ENCODE data around the gene CD3G.

CD3G gene

DNA sequence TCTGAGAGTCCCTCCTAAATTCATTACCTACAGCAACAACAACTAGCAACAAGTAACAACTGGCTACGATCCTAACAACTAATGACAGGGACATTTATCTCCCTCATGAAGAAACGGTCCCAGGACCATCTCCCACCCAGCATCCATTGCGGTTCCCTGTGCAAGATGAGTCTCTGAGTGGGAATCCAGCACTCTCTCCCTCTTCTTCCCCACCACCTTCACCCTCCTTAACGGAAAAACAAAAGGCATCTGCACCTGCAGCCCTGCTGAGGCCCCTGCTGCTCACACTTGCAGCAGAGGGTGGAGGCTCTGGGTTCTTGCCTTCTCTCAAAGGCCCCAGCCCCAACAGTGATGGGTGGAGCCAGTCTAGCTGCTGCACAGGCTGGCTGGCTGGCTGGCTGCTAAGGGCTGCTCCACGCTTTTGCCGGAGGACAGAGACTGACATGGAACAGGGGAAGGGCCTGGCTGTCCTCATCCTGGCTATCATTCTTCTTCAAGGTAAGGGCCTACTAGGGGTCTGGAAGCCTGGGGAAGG lies at the start of gene CD3G:
CD3G (plus strand) TSS at position 364 of the 535 bp plus-strand sequence; CDS start at position 444, 80 bp downstream.
- peak; percentile 82 for DNase-seq

DNA sequence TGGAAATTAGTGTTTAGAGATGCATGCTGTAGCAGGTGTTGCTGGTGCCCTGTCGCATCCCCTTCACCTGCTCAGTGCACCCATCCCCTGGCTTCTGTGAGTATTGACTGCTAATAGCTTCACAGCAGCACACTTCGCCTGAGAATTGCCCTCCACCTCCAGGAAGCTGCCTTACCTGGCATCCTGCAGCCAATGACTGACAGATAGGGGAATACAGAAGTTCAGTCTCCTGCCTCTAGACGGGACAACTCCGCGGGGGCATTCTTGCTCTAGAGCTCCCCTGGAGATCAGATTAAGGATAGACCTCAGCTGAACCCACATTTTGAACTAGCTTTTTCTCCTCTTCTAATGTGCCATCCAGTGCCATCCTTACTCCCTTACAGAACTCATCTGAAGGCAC lies 48.9 kb upstream of the CD3G start:
- DNase-seq = no peak

DNA sequence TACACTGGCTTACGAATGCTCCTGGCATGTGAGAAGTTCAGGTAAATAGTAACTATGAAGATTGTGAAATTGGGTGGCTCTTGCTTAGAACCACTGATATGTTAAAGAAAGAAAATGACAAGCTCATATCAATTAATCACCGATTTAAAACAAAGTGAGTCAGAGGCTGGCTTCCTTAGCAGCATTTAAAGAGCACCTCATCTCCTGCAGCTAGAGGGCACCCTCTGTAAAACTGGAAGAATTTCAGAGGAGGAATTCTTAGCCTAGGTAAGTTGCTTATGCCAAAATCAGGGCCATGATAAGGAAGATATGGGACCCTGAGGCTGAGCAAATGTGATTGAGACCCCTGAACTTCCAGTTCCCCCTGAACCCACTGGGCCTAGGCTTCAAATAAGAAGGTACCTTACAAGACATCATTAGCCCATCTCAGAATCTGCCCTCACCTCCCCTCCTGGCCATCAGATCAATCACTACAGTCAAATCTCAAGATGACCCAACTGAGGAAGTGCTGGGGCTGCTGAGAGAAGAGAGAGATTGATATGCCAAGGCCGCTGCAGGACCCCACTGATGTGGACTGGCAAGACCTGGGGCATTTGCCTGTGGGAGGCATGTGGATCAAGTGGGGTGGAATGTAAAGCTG lies 48.2 kb upstream of the CD3G start:
- peak; percentile 53 for DNase-seq

DNA sequence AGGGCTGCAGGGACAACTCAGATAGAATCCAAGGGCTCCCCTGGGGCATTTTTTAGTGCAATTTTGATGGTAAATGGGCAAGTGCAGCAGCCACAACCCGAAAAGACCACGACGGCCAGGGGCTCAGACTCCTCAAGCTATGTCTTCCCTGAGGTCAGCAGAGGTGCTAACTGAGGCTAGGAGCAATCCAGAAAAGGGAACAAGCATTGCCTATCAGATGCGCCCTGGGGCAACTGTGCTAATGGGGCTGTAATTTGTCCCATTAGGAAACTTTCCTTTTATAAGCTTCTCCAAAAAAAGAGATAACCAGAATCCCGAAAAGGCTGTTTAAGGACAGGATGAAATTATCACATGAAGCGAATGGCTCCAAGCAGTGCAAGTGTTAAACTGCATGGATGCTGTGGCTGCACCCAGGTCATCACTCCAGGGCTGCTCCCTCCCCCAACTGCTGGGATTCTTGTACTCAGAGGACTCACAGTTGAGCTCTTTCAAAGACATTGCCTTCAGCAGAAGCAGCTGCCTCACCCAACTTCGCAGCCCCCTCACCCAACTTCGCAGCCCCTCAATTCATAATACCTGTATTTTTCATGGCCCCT lies 42.4 kb upstream of the CD3G start:
- DNase-seq = no peak

DNA sequence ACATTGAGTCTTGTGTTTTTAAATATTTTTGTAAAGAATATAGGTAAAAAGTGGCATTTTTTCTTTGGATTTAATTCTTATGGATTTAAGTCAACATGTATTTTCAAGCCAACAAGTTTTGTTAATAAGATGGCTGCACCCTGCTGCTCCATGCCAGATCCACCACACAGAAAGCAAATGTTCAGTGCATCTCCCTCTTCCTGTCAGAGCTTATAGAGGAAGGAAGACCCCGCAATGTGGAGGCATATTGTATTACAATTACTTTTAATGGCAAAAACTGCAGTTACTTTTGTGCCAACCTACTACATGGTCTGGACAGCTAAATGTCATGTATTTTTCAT lies 39.9 kb upstream of the CD3G start:
- DNase-seq = no peak

DNA sequence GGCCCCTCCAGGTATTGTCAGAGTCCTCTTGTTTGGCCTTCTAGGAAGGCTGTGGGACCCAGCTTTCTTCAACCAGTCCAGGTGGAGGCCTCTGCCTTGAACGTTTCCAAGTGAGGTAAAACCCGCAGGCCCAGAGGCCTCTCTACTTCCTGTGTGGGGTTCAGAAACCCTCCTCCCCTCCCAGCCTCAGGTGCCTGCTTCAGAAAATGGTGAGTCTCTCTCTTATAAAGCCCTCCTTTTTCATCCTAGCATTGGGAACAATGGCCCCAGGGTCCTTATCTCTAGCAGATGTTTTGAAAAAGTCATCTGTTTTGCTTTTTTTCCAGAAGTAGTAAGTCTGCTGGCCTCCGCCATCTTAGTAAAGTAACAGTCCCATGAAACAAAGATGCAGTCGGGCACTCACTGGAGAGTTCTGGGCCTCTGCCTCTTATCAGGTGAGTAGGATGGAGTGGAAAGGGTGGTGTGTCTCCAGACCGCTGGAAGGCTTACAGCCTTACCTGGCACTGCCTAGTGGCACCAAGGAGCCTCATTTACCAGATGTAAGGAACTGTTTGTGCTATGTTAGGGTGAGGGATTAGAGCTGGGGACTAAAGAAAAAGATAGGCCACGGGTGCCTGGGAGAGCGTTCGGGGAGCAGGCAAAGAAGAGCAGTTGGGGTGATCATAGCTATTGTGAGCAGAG lies 39.4 kb upstream of the CD3G start, which contains the start of gene CD3E:
CD3E (plus strand) TSS at position 163 of the 681 bp plus-strand sequence; CDS start at position 386, 223 bp downstream.
- peak; percentile 82 for DNase-seq

DNA sequence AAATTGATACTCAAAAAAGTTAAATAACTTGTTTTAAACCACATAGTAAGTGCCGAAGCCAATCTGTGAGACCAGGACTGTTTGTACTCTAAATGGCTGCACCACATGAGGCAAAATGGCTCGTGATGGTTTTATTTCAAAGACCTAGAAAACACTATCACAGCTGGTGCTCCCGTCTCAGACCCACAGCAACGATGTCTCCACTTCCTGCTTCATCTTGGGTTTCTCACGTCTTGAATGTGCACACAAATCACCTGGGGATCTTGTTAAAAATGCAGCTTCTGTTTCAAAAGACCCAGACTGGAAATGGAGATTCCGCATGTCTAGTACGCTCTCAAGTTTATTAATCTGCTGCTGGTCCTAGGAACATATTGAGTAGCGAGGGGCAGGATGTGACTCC lies 38.4 kb upstream of the CD3G start:
- DNase-seq = peak; percentile 49

DNA sequence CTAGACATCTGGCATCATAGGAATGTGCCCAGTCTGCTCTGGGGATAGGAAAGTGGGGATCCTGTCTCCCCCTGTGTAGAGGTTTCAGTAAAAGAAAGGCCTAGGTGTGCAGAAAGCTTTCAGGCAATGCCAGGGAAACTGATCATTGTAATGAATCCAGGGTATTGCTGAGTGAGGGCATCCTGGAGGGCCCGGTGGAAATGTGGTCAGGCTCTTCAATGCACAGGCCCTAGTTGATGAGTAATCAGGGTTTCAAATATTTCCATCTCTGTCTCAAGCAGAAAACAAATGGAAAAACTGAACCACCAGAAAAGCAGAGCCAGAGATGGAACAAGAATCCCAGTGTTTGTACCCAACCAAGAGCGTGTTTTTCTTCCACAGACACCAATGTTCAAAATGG lies 37.6 kb upstream of the CD3G start:
- DNase-seq = peak; percentile 75

DNA sequence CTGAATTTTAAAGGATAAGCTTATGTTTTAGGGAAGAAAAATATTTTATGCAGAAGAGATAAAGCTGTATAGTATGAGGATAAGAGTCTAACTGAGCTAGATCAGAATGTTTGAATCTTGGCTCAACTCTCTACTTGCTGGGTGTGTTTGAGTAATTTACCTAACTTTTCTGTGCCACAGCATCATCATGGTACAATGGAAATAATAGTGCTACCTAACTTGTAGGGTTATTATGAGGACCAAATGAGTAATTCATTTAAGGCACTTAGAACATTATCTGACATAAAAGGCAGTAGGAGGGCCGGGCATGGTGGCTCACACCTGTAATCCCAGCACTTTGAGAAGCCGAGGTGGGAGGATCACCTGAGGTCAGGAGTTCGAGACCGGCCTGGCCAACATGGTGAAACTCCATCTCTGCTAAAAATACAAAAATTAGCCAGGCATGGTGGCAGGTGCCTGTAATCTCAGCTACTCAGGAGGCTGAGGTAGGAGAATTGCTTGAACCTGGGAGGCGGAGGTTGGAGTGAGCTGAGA lies 35.1 kb upstream of the CD3G start:
- DNase-seq = peak; percentile 22

DNA sequence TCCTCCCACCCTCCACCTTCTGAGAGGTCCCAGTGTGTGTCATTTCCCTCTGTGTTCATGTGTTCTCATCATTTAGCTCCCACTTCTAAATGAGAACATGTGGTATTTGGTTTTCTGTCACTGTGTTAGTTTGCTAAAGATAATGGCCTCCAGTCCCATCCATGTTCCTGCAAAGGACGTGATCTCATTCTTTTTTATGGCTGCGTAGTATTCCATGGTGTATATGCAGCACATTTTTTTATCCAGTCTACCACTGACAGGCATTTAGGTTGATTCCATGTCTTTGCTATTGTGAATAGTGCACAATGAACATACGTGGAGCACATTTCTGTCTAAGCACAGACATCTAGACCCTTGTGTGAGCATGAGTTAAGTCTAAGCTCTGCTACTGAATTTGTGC lies 33.9 kb upstream of the CD3G start:
- no peak for DNase-seq

DNA sequence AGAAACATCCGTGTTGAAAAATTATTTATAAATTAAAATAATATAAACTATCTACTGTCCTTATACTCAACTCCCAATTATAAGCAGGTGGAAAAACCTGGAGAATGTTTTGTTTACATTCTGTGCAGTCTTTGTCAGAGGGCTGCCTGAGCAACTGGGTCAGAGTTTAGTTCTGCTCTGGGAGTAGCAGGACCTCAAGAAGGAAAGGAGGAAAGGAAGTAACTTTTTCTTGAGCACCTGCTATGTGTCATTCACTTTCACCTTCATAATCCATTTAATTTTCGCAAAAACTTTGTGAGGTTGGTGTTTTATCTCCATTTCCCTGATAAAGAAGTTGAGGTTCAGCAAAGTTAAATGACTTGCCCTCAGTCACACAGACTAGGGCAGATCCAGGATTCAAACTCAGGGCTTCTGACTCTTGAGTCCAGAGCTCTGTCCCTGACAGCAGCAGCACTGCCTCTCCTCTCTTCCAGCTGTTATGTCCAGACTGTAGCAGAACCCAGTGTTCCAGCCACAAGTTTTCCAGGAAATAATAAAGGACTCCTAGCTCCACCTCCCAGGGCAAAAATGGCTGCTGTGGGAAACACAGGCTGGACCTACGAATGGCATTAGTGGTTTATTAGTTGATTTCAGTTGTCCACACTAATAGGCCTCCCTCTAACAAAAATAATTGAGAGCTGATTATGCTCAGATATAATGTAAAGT lies 33.2 kb upstream of the CD3G start:
- no peak for DNase-seq

DNA sequence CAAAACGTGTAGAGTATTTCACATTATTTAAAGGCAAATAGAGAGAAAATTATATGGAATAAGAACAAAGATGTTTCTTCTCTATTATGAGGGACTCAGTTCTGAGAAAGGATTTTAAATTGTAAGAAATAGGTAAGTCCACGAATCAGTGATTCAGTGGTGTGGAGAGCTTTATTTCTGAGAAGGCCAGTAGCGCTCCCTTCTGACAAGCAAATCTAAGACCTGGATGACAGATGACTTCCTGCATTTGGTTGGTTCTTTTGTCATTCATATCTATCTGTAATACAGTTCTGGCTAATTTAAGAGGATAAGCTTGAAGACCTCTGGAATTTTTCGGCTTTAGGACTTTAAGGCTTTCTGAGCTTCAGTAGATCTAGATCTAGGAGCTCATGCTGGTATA lies 32.6 kb upstream of the CD3G start:
- no peak for DNase-seq

DNA sequence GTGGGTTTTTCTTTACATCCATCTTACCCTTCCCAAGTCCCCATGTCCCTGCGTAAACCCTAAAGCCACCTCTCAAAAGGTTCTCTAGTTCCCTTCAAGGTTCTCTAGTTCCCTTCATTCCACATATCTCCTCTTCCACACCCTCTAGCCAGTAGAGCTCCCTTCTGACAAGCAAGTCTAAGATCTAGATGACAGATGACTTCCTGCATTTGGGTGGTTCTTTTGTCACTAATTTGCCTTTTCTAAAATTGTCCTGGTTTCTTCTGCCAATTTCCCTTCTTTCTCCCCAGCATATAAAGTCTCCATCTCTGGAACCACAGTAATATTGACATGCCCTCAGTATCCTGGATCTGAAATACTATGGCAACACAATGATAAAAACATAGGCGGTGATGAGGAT lies 31.8 kb upstream of the CD3G start:
- DNase-seq = no peak

DNA sequence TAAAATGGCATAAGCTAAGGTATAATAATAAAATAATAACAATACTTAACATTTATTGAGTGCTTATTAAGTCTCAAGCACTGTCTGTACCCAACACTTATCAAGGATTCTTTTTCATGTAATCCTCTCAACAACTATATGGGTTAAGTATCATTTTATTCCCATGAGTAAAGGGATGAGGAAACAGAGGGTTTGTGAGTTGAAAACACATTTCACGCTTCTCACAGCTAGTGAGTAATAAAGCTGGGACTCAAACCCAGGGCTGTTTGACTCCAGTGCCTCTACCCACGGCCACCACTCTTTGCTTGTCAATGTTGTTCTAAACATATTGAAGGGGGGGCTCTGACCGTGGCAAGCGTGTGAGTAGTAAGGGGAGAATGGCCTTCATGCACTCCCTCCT lies 30.9 kb upstream of the CD3G start:
- no peak for DNase-seq

DNA sequence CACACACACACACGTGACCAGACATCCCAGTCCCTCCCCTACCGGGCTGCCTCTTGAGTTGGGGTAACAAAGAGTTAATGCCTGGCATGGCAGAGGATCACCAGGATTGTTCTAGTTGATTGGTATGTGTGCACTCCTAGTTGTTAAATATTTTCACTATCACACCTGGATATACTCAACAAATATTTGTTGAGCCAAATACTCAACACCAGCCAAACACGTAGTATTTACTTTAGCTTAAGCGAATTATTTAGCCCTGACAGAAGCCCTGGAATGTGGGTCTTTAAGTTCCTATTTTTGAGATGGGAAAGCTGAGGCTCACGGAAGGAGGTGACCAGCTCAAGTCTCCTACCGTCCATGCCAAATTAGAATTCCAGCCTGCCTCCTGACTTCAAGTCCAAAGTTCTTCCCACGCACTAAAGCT lies 29.1 kb upstream of the CD3G start:
- no peak for DNase-seq

DNA sequence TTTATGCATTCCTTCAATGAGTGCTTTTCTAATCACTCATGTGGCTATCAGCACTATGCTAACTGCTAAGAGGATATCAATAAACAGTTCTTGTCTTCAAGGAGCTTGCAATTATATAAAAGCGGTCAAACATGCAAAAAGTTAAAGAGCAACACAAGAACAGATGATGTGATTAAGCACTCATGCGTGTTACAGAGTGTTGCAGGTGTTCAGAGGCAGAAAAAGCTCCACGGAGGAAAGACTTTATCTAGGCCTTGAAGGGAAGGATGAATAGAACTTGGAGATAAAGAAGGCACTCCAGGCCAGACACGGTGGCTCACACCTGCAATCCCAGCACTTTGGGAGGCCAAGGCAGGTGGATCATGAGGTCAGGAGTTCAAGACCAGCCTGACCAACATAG lies 26.0 kb upstream of the CD3G start:
- no peak for DNase-seq

DNA sequence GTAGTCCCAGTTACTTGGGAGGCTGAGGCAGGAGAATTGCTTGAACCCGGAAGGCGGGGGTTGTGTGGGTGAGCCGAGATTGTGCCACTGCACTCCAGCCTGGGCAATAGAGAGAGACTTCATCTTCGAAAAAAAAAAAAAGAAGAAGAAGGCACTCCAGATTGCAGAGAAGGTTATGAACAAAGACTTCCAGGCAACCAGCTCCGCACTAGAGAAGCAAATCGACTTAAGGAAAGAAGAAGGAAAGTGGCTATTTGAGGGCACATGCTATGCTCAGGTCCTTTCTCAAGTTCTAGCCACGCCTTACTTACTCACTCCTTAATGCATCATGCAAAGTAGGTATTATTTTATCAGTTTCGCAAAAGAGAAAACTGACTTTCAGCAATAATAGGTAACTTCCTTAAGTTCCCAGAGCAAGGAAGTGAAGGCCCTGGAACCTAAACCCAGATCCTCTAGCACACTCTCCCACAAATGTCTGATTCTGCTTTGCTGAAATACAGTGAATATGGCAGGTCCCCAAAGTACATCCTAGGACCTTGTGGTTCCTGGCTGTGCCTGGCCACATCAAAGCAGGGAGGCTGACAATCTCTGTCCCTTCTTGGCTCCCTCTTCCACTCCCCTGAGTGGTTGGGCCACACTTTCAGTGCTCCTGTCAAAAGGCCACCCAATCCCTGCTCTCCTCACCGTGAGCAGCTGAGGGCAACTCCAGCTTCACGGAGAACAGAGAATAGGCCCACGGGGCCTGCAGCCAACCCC lies 25.4 kb upstream of the CD3G start:
- no peak for DNase-seq

DNA sequence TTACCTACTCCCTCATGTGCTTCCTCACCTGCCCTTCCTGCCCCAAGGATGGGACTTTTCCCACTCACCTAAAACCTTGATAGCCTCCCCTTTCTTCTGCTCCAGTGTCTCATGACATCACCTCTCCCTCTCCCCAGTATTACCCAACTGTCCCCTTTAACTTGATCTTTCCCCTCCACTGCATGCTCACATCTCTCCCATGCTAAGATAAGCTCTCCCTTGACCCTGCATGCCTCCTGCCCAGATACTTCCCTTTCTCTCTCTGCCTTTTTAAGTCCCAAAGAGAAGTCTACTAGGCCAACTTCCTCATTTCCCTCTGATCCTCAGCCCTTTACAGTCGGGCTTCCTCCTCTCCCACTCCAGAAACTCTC lies 24.8 kb upstream of the CD3G start:
- DNase-seq = no peak

DNA sequence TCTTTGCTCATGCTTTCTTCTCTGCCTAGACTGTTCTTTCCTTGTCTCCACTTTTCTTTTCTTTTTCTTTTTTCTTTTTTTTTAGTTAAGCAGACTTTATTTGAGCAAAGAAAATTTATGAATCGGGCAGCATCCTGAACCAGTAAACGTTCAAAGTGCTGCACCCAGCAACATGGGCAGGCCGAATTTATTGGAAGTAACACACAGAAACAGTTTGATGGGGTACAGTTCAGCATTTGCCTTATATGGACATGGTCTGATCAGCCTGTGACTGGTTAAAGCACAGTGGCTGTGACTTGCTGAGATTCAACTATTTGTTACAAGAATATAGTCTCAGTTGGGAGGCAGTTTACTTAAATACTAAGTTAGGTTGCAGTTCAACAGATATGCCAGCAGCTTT lies 23.6 kb upstream of the CD3G start:
- DNase-seq = no peak

DNA sequence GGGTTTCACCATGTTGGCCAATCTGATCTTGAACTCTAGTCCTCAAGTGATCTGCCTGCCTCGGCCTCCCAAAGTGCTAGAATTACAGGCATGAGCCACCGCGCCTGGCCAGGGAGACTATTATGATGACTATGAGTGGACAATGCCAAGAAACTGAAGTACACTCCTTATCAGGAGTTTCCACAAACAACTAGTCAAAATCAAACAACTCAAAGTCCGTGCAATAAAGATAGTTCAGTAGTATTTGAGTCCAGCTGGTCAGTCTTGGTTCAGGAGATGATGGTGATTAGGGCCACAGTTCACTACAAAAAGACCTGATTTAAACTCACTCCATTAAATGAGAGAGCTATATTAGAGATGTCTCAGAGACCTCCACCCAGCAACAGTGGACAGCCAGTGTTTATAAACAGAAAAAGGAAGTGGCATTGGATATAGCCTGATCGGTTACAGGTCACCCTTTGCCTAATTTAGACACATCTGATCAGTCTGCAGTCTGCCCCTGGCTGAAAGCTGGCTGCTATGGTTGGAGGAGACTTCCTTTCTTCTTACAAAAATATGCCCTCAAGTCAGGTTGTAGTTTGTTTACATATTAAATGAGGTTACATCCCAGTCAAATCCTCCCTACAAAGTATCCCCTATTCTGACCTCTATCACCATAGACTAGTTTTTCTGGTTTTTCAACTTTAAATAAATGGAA lies 22.6 kb upstream of the CD3G start:
- DNase-seq = no peak

DNA sequence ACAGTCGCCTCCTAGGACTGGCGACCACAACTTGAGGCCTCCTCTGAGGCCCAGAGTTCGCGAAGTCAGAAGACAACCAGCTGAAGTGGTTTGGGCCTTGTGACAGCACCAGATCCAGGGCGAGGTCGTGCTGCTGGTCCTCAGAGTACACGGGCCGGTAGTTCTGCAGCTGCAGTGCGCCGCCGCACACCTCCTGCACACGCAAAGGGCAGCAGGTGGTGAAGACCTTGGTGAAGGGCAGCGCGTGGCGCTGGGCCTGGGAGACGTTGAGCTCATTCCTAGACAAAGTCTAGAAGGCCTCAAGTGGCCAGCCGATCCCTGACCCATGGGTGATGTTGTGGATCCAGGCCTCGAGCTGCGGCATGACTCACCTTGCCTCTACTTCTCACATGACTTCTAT lies 21.4 kb upstream of the CD3G start:
- DNase-seq = no peak

DNA sequence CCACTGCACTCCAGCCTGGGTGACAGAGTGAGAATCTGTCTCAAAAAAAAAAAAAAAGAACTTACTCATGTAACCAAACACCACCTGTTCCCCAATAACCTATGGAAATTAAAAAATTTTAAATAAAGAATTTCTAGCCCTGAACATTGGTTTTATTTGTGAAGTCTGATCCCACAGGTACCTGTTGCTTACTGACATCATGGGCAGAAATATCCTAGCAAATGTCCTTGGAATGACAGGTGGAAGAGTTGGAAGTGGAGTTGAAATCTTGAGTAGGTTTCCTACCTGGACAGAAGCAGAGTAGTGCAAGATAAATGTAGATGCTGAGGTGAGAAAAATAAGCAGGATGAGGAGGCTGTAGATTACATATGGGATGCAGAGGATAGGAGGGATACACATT lies 18.9 kb upstream of the CD3G start:
- no peak for DNase-seq

Measured in stimulated activated CD4-positive, alpha-beta T cell treated with anti-CD3 and anti-CD28 coated beads, Interleukin-15, amount 100 ng/mL, for 24 hours (primary cell).